ENCODE measurements around the gene C19orf81. TPM values are rescaled to one million over a fixed set of nuclear protein-coding genes. Genes with fewer than 3 reads are reported as not detected.
A peak's percentile ranks its signal among the peaks of the same experiment; 100 is the strongest.

C19orf81 gene
- total RNA-seq, 1 donor from 2014 or later, result 9.6 TPM

DNA sequence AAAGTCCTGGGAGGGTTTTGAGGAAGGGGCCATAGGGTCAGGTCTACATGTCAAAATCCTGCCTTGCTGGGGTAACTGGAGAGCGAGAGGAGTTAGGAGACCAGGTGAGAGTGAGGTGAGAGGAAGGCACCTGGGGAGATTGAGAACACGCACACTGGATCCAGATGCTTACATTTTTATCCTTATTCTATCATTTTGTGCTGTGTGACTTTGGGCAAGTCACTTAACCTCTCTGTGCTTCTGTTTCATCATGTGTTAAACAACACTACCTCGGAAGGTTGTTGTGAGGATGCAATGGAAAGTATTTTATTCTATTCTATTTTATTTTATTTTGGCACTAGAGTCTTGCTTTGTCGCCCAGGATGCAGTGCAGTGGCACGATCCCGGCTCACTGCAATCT, 3.5 kb downstream of the C19orf81 start:
- no peak overlapping the region for H3K4me3 ChIP-seq (ENCODE audit: low read depth, low read length)
- DNase-seq (ENCODE audit: low read depth), result no peak
- TF ChIP-seq, protein P1, sequence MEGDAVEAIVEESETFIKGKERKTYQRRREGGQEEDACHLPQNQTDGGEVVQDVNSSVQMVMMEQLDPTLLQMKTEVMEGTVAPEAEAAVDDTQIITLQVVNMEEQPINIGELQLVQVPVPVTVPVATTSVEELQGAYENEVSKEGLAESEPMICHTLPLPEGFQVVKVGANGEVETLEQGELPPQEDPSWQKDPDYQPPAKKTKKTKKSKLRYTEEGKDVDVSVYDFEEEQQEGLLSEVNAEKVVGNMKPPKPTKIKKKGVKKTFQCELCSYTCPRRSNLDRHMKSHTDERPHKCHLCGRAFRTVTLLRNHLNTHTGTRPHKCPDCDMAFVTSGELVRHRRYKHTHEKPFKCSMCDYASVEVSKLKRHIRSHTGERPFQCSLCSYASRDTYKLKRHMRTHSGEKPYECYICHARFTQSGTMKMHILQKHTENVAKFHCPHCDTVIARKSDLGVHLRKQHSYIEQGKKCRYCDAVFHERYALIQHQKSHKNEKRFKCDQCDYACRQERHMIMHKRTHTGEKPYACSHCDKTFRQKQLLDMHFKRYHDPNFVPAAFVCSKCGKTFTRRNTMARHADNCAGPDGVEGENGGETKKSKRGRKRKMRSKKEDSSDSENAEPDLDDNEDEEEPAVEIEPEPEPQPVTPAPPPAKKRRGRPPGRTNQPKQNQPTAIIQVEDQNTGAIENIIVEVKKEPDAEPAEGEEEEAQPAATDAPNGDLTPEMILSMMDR (conservative IDR thresholded peaks at IDR 0.05; ENCODE audit: low read depth, low read length), result no peak

DNA sequence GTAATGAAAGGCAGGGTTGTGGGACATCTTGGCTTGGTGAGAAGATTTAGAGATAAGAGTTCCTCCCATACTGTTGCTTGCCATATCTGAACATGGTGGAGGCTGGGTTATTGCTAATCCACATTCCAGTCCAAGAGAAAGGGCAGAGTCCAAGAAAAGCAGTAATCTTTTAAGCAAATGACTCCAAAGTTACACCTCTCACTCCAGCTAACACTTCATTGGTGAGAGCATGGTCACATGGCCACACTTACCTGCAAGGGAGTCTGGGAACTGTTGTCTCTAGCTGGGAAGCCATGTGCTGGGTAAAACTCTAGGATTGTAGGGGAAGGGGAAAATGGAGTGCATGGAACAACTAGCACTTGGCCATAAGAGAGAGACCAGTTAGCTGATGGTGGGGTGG, 5.6 kb downstream of the C19orf81 start:
- H3K4me3 ChIP-seq (ENCODE audit: low read depth, low read length), result no peak overlapping the region
- no peak for DNase-seq (ENCODE audit: low read depth)
- TF ChIP-seq, protein P1 (conservative IDR thresholded peaks at IDR 0.05; ENCODE audit: low read depth, low read length), result no peak

DNA sequence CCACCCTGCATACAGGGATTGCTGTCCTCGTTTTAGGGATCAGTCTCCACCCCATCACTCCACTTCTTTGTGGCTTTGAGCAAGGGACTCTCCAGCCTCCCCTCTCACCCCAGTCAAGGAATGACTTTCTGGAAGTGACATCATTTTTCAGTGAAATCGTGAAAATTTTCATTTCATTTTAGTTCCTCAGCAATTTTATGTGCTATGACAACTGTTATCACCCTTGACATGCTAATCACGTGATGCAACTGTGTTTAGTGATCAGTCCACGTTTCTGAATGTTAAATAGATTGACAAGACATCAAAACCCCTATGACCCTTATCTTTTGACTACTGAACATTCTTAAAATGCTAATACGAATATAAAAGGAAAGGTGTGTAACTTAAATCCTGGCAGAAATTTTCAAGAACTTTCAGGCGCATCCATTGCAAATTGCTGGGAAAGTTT, 8.0 kb downstream of the C19orf81 start:
- DNase-seq (ENCODE audit: low read depth), result no peak
- peak overlapping the region; percentile 59 for H3K4me3 ChIP-seq (ENCODE audit: low read depth, low read length)
- TF ChIP-seq, protein P1 (conservative IDR thresholded peaks at IDR 0.05; ENCODE audit: low read depth, low read length), result no peak

DNA sequence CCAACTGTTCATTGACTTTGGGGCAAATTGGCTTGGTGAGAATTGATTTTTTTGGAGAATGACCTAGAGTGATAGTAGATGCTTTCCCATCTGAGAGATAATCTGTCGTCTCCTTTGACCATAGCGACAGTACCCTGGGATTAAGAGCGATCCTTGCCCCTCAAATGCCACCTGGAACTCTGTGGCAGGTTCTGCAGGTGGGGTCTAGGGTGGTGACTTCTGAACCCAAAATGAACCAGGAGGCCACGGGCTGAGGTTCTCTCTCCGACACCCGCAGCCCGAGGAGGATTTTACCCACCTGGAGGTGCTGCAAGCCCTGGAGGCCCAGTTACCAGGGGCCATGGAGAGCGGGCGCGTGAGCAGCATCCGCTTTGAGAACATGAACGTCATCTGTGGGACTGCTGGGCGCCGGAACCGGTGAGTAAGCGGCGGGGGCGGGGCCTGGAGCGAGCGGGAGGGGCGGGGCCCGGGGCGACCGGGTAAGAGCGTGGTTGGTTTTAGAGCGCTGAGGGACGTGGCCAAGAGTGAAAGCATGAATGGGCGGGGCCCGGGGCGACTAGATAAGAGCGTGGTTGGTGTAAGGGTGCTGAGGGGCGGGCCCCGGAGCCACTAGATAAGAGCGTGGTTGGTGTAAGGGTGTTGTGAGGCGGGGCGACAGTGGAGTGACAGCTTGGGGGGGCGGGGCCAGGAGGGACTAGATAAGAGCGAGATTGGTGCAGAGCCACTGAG, 8.6 kb downstream of the C19orf81 start:
- peak overlapping the region; percentile 59 for H3K4me3 ChIP-seq (ENCODE audit: low read depth, low read length)
- TF ChIP-seq, protein P1 (conservative IDR thresholded peaks at IDR 0.05; ENCODE audit: low read depth, low read length), result no peak
- peak; percentile 79 for DNase-seq (ENCODE audit: low read depth)

DNA sequence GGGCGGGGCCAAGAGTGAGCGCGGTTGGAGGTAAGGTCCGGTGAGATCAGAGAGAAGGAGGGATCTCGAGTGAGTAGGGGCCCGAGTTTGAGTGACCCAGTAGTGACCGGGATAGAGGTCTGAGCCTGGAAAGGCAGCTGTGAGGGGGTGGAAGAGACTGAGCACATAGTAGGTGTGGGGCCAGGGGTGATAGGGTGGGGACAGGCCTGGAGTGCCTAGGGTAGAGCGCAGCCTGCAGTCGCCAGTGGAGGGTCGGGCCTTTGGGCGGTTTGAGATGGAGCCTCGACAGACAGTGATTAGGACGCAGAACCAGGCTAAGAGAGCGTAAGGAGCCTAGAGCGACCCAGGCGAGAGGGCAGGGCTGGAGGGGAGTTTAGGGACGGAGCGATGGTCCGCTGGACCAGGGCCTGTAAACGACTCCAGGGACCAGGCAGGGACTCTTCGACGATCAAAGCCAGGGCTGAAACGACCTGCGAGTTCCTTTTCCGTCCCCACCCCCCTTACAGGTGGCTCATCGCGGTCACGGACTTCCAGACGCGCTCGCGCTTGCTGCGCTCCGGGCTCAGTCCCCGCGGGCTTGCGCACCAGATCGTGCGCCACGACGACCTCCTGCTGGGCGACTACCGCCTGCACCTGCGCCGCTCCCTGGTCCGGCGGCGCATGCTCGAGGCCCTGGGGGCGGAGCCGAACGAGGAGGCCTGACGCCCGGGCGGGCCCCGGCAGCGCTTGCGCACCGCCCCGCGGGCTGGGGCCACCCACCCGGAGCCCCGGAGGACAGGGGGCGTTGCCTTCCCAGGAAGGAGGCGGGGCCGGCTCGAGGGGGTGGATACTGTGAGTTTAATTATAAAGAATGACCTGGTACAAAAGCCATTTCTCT, 9.4 kb downstream of the C19orf81 start:
- TF ChIP-seq, protein P1 (conservative IDR thresholded peaks at IDR 0.05; ENCODE audit: low read depth, low read length), result no peak
- H3K4me3 ChIP-seq (ENCODE audit: low read depth, low read length), result peak overlapping the region; percentile 52
- no peak for DNase-seq (ENCODE audit: low read depth)

DNA sequence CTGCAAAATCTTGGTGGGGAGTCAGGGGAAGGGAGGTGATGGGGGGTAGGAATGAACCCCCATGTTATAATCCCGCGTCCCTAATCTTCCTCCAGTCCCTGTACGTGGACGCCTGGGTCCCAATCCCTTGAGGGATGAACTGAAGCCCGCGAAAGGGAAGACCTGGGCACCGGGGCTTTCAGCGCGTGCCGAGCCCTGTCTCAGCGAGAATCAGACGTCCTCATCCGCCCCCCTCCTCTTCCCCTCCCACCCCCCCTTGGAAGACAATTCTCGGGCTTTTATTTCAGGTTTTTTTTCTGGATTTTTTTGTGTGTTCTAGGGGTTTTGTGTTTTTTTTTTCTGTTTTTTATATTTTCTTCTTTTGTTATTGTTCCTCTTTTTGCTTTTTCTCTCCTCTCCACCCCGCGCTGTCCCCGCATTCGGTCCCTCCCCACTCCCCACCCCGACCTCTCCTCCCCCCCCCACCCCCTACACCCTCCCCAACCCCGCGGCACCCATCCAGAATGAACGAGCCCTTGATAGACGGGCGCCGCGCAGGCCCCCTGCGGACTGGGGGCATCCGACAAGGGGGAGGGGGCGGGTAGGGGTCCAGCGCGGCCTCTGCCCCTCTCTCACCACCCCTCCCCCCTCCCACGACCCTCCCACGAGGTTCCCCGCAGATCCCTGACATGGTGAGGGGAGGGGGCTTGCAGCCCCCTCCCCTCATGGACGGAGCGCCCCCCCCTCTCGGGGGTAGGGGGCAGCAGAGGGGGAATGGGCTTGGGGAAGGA, 10.3 kb downstream of the C19orf81 start:
- TF ChIP-seq, protein P1 (conservative IDR thresholded peaks at IDR 0.05; ENCODE audit: low read depth, low read length), result no peak
- no peak for DNase-seq (ENCODE audit: low read depth)
- peak overlapping the region; percentile 14 for H3K4me3 ChIP-seq (ENCODE audit: low read depth, low read length)

Measured in epithelial cell of proximal tubule (primary cell).